Natural killer cell (primary cell): ENCODE results near the gene JARID2. TPM values are rescaled to one million over a fixed set of nuclear protein-coding genes. Genes with fewer than 3 reads are reported as not detected.

Experiments used
- ATAC-seq, 3 donors: fragments of 150-1000 bp in 2 of 3; fragments of 200-7000 bp in 1 of 3; cut with Tn5 transposase; 1 replicate in 1 of 3; 2 replicates in 2 of 3; pipeline ENCODE4 v1.10.0; 2021; ENCODE audit warnings: mild to moderate bottlenecking in 2 of 3, moderate library complexity in 2 of 3
- DNase-seq, 2 donors: peaks; one replicate each; pipeline versions ENCODE4 v3.0.0 to v3.0.0-alpha.2; 2013 to 2021; ENCODE audit warnings: mixed read lengths in 1 of 2
- H3K27ac ChIP-seq: one replicate; pipeline ENCODE4 v1.5.1; 2013; ENCODE audit warnings: mild to moderate bottlenecking, low read length
- H3K27me3 ChIP-seq: one replicate; pipeline ENCODE4 v1.6.1; 2013; ENCODE audit warnings: low read length; ENCODE audit not compliant: control insufficient read depth, insufficient read depth
- H3K36me3 ChIP-seq: one replicate; pipeline ENCODE4 v1.6.1; 2013; ENCODE audit warnings: low read length; ENCODE audit not compliant: control insufficient read depth, insufficient read depth
- H3K4me1 ChIP-seq: one replicate; pipeline ENCODE4 v1.6.1; 2013; ENCODE audit warnings: low read length; ENCODE audit not compliant: control insufficient read depth, insufficient read depth
- H3K4me3 ChIP-seq: one replicate; pipeline ENCODE4 v1.5.1; 2013; ENCODE audit warnings: low read length
- H3K9me3 ChIP-seq: one replicate; pipeline ENCODE4 v1.6.1; 2013; ENCODE audit warnings: low read length; ENCODE audit not compliant: control insufficient read depth, insufficient read depth
- H3K27ac Mint-ChIP-seq, 2 donors: one replicate each; pipeline ENCODE4 v1.8.0; 2022; ENCODE audit warnings: mild to moderate bottlenecking in 2 of 2, mixed read lengths in 2 of 2, moderate library complexity in 1 of 2
- H3K27me3 Mint-ChIP-seq, 2 donors: one replicate each; pipeline ENCODE4 v1.8.0; 2022; ENCODE audit warnings: low read depth in 2 of 2, mixed read lengths in 2 of 2
- H3K36me3 Mint-ChIP-seq: one replicate; pipeline ENCODE4 v1.8.0; 2022; ENCODE audit warnings: mixed read lengths
- H3K4me1 Mint-ChIP-seq, 2 donors: one replicate each; pipeline ENCODE4 v1.8.0; 2022; ENCODE audit warnings: mixed read lengths in 2 of 2
- H3K4me3 Mint-ChIP-seq: one replicate; pipeline ENCODE4 v1.8.0; 2022; ENCODE audit warnings: mild to moderate bottlenecking, moderate library complexity, mixed read lengths
- H3K9me3 Mint-ChIP-seq, 2 donors: one replicate each; pipeline ENCODE4 v1.8.0; 2022; ENCODE audit warnings: mixed read lengths in 2 of 2
- WGBS: methylation state at CpG from one replicate; pipeline ENCODE4 v1.1.7; 2013; ENCODE audit warnings: missing lambda C conversion rate; ENCODE audit not compliant: insufficient coverage; 5-methylcytosine and 5-hydroxymethylcytosine counted together
- intact Hi-C: fragments of 100-400 bp; cut with micrococcal nuclease; formaldehyde crosslinking; loops from one replicate; pipeline ENCODE4 v1.14.2; 2022
- total RNA-seq, 4 donors: library from RNA; stranded (reverse); fragments of 120-200 nt in 1 of 4; gene quantifications; one replicate each; pipeline versions ENCODE4 v1.2.3 to v1.2.4, GENCODE V29; 2013 to 2022
- TF ChIP-seq, protein P1 (sequence below): fragments of 200-600 bp; IDR thresholded peaks from one replicate; pipeline ENCODE4 v1.8.0; 2022; ENCODE audit warnings: antibody characterized with exemption

JARID2 gene
- total RNA-seq, 3 donors from 2014 or later (not counting 1 experiment from before 2014, with no cell fraction given): 49.9 to 60.9 (median 60.5) TPM

DNA sequence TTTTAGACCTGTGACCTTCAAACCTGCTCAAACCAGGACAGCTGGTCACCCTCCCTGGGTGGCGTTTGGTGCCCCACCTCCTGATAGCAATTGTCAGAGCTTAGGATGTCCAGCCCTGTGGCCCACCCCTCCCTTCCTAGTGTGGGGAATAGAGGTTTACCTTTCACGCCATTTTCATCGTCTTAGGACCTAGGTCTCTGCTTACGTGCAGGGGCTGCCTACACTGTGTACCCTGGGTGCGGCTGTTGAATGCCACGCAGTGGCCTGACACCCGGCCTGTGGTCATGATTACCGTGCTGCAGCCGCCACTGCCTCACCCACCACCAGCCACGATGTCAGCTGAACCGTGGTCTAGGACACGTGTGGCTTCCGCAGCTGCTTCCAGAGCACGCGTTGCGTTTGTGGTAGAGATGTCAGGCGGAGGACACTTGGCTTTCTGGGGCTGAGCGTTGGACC, 259.6 kb downstream of the JARID2 start:
- Histone ChIP-seq H3K27me3 (no peaks in the 10 kb centered on the region), H3K4me1 (peaks cover 24% of the 10 kb centered on the region), H3K4me3 (no peak overlapping the region), H3K36me3 (peaks cover 66% of the 10 kb centered on the region), H3K9me3 (no peaks in the 10 kb centered on the region), H3K27ac (no peak overlapping the region)
- H3K4me1 Mint-ChIP-seq: peaks cover 55 to 66% of the 10 kb centered on the region in 2 donors
- H3K9me3 Mint-ChIP-seq: no peaks in the 10 kb centered on the region
- no peaks in the 10 kb centered on the region for H3K27me3 Mint-ChIP-seq
- no peaks in the 10 kb centered on the region for H3K36me3 Mint-ChIP-seq
- WGBS: 42% methylated on average over 18 of the region's 18 CpGs
- intact Hi-C loops: loop anchor here (5.0 kb wide), 1 partner anchor 117 kb away; no protein-coding TSS in a partner anchor
- DNase-seq: no peak
- peak overlapping the region; percentile 47 for H3K4me3 Mint-ChIP-seq
- peak overlapping the region; percentile 70 to 83 for H3K27ac Mint-ChIP-seq
- peak; percentile 42 to 74 (median 58) for ATAC-seq
- TF ChIP-seq, protein P1, sequence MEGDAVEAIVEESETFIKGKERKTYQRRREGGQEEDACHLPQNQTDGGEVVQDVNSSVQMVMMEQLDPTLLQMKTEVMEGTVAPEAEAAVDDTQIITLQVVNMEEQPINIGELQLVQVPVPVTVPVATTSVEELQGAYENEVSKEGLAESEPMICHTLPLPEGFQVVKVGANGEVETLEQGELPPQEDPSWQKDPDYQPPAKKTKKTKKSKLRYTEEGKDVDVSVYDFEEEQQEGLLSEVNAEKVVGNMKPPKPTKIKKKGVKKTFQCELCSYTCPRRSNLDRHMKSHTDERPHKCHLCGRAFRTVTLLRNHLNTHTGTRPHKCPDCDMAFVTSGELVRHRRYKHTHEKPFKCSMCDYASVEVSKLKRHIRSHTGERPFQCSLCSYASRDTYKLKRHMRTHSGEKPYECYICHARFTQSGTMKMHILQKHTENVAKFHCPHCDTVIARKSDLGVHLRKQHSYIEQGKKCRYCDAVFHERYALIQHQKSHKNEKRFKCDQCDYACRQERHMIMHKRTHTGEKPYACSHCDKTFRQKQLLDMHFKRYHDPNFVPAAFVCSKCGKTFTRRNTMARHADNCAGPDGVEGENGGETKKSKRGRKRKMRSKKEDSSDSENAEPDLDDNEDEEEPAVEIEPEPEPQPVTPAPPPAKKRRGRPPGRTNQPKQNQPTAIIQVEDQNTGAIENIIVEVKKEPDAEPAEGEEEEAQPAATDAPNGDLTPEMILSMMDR: no peak

DNA sequence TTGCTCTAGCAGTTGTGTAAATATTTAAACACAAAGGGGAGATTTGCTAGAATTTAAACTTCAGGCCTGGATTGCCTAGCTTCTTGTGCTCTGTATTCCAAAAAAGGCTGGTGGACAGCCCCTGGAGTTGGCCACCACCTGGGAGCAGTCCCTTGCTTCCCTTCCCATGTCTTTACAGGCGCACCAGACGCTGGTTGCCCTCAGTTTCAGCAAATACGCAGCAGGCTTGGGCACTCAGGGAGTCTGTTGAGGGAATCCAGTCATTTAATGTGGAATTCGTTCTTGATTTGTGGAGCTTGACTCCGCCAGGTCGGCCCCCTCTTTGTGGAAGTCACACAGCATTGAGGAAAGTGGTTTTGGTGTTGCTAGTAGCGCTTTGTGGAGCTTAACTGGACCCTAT, 260.2 kb downstream of the JARID2 start:
- no peaks in the 10 kb centered on the region for H3K36me3 Mint-ChIP-seq
- peak overlapping the region; percentile 70 to 83 for H3K27ac Mint-ChIP-seq
- DNase-seq: no peak
- H3K4me3 Mint-ChIP-seq: peak overlapping the region; percentile 47
- H3K27ac ChIP-seq: no peak overlapping the region
- H3K4me1 Mint-ChIP-seq: peaks cover 55 to 70% of the 10 kb centered on the region in 2 donors
- H3K27me3 Mint-ChIP-seq: no peaks in the 10 kb centered on the region
- WGBS: 97% methylated on average over 7 of the region's 7 CpGs
- no peak overlapping the region for H3K4me3 ChIP-seq
- TF ChIP-seq, protein P1: no peak
- peaks cover 24% of the 10 kb centered on the region for H3K4me1 ChIP-seq
- ATAC-seq: no peak
- no peaks in the 10 kb centered on the region for H3K27me3 ChIP-seq
- H3K36me3 ChIP-seq: peaks cover 65% of the 10 kb centered on the region
- H3K9me3 ChIP-seq: no peaks in the 10 kb centered on the region
- intact Hi-C loops: loop anchor here (5.0 kb wide), 1 partner anchor 116 kb away; no protein-coding TSS in a partner anchor
- H3K9me3 Mint-ChIP-seq: no peaks in the 10 kb centered on the region

DNA sequence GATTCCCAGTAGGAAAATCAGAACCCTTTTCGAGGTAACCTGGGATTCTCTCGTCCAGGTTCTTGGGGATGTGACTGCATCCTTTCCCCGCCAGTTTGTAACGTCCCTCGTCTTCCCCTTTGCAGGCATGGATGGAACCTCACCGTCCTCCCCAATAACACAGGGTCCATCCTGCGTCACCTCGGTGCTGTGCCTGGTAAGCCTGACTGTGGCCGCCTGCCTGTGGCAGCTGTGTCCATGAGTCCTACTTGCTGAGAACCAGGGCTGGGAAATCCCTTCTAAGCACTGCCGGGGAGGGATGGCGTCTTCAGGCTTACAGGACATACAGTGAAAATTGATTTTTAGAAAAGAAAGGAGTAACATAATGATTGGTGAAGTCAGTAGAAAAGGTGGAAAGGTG, 261.4 kb downstream of the JARID2 start:
- H3K9me3 ChIP-seq: no peaks in the 10 kb centered on the region
- no peaks in the 10 kb centered on the region for H3K9me3 Mint-ChIP-seq
- peak overlapping the region; percentile 70 to 71 for H3K27ac Mint-ChIP-seq
- TF ChIP-seq, protein P1: no peak
- WGBS: 97% methylated on average over 11 of the region's 11 CpGs
- peaks cover 65% of the 10 kb centered on the region for H3K36me3 ChIP-seq
- ATAC-seq: no peak
- H3K4me1 Mint-ChIP-seq: peaks cover 55 to 70% of the 10 kb centered on the region in 2 donors
- H3K27me3 ChIP-seq: no peaks in the 10 kb centered on the region
- no peak overlapping the region for H3K27ac ChIP-seq
- H3K4me1 ChIP-seq: peaks cover 24% of the 10 kb centered on the region
- intact Hi-C loops: loop anchor here (5.0 kb wide), 1 partner anchor 115 kb away; no protein-coding TSS in a partner anchor
- peak overlapping the region; percentile 42 for H3K4me3 Mint-ChIP-seq
- H3K4me3 ChIP-seq: no peak overlapping the region
- no peaks in the 10 kb centered on the region for H3K27me3 Mint-ChIP-seq
- DNase-seq: no peak
- no peaks in the 10 kb centered on the region for H3K36me3 Mint-ChIP-seq

DNA sequence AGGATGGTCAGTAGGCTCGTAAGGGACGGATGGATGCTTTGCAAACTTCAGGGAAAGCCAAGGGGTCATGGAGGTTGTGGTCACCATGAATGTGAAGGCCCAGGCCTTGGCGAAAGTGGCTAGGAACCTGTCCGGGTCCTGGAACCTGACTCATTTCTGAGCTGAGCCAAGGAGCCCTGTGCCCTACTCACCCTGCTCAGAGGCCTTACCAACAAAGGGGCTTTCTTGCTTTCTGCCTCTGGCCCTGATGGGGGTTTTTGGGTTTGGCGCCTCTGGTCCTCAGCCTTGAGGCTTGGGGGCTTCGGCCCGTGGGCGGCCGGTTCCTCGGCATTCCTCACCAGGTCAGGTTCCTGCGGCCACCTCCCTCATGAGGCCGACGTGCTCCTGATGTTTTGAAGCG, 261.9 kb downstream of the JARID2 start:
- no peaks in the 10 kb centered on the region for H3K27me3 ChIP-seq
- H3K36me3 ChIP-seq: peaks cover 65% of the 10 kb centered on the region
- TF ChIP-seq, protein P1: no peak
- no peak overlapping the region for H3K4me3 ChIP-seq
- WGBS: 90% methylated on average over 14 of the region's 14 CpGs
- Mint-ChIP-seq H3K4me3 (no peak overlapping the region), H3K27ac (peak overlapping the region; percentile 70 to 74), H3K27me3 (no peaks in the 10 kb centered on the region), H3K9me3 (no peaks in the 10 kb centered on the region), H3K36me3 (peaks cover 5% of the 10 kb centered on the region), H3K4me1 (peaks cover 55 to 70% of the 10 kb centered on the region in 2 donors)
- ATAC-seq: no peak
- intact Hi-C loops: loop anchor here (5.0 kb wide), 1 partner anchor 115 kb away; no protein-coding TSS in a partner anchor
- no peak overlapping the region for H3K27ac ChIP-seq
- no peaks in the 10 kb centered on the region for H3K9me3 ChIP-seq
- H3K4me1 ChIP-seq: peaks cover 24% of the 10 kb centered on the region
- DNase-seq: no peak
